HepG2 (cell line): ENCODE results near the gene GPS2. TPM values are rescaled to one million over a fixed set of nuclear protein-coding genes. Genes with fewer than 3 reads are reported as not detected.
A peak's percentile ranks its signal among the peaks of the same experiment; 100 is the strongest.

Experiments used
- ATAC-seq: fragments of 200-7000 bp; cut with Tn5 transposase; 3 replicates; pipeline ENCODE4 v1.9.1; 2020; ENCODE audit warnings: mild to moderate bottlenecking, moderate library complexity
- BruUV-seq: library from RNA; stranded (reverse); fragments of 400-500 nt; replicated peaks from 2 replicates; lab custom pipeline; 2021; lab: Mats Ljungman, UMichigan
- CTCF ChIA-PET: fragments of 300-600 bp; formaldehyde crosslinking; extraction: SDS; loops from one replicate; lab custom pipeline; 2021; ENCODE audit warnings: low total read pairs, inconsistent platforms, low intra/inter-chr PET ratio; lab: Yijun Ruan, JAX
- POLR2A ChIA-PET: fragments of 350-600 bp; sonication (Branson Sonifier 250); formaldehyde crosslinking; loops from one replicate; lab custom pipeline; 2020; ENCODE audit warnings: antibody characterized with exemption, inconsistent platforms; lab: Yijun Ruan, JAX
- DNase-seq: peaks from one replicate; pipeline ENCODE4 v3.0.0-alpha.2; 2015; ENCODE audit warnings: low spot score
- FAIRE-seq: peaks from 3 replicates; lab custom pipeline; 2011; peaks lifted over from hg19 to GRCh38; lab: Jason Lieb, UNC
- H2AFZ ChIP-seq: one replicate; pipeline ENCODE4 v1.6.1; 2011; ENCODE audit warnings: low read length, inconsistent platforms
- H3K27ac ChIP-seq: fragments of 300-600 bp; 3 replicates; pipeline ENCODE4 v1.8.0; 2011; ENCODE audit warnings: mixed run types, mild to moderate bottlenecking, mixed read lengths, low read length, inconsistent platforms; ENCODE audit not compliant: insufficient read depth; ENCODE audit errors: extremely low read length
- H3K27me3 ChIP-seq, 2 experiments: fragments of 200-600 bp in 1 of 2; 2 replicates in 1 of 2; 3 replicates in 1 of 2; pipeline versions ENCODE4 v1.6.0 to v1.8.0; 2011; ENCODE audit warnings: low read length in 2 of 2, mild to moderate bottlenecking in 2 of 2, moderate library complexity in 2 of 2, inconsistent platforms in 1 of 2; ENCODE audit not compliant: insufficient read depth in 2 of 2, control insufficient read depth in 1 of 2
- H3K36me3 ChIP-seq, 2 experiments: fragments of 200-600 bp in 1 of 2; replicated peaks in 1 of 2; 2 replicates in 1 of 2; 3 replicates in 1 of 2; pipeline versions ENCODE4 v1.5.1 to v1.8.0; 2011; ENCODE audit warnings: low read length in 2 of 2, inconsistent platforms in 1 of 2; ENCODE audit not compliant: insufficient read depth in 2 of 2, control insufficient read depth in 1 of 2
- H3K4me1 ChIP-seq: 2 replicates; pipeline ENCODE4 v1.5.1; 2012; ENCODE audit warnings: low read length, inconsistent platforms; ENCODE audit not compliant: insufficient read depth
- H3K4me2 ChIP-seq: 2 replicates; pipeline ENCODE4 v1.6.0; 2011; ENCODE audit warnings: low read depth, low read length, inconsistent platforms
- H3K4me3 ChIP-seq, 3 experiments: fragments of 200-600 bp in 1 of 3; sonication (generic), shearing (Covaris generic) in 1 of 3; replicated peaks in 1 of 3; 2 replicates each; pipeline ENCODE4 v1.5.1; 2011 to 2016; ENCODE audit warnings: low read length in 3 of 3, inconsistent platforms in 2 of 3, low read depth in 2 of 3, mild to moderate bottlenecking in 2 of 3, control low read depth in 1 of 3, mixed read lengths in 1 of 3; ENCODE audit not compliant: insufficient read depth in 1 of 3
- H3K79me2 ChIP-seq: one replicate; pipeline ENCODE4 v1.6.1; 2011; ENCODE audit warnings: low read length, inconsistent platforms; ENCODE audit not compliant: insufficient read depth
- H3K9ac ChIP-seq: 2 replicates; pipeline ENCODE4 v1.6.0; 2011; ENCODE audit warnings: mild to moderate bottlenecking, low read depth, low read length, inconsistent platforms; ENCODE audit not compliant: insufficient read depth
- H3K9me3 ChIP-seq: 2 replicates; pipeline ENCODE4 v1.5.1; 2012; ENCODE audit warnings: mild to moderate bottlenecking, low read length
- H4K20me1 ChIP-seq: 2 replicates; pipeline ENCODE4 v1.6.0; 2011; ENCODE audit warnings: inconsistent platforms, mild to moderate bottlenecking, low read length, moderate library complexity; ENCODE audit not compliant: insufficient read depth
- ARNT2 ChIP-seq: sonication (generic); formaldehyde crosslinking; IDR thresholded peaks from 2 replicates; pipeline ENCODE4 v1.8.0; 2022; ENCODE audit warnings: mild to moderate bottlenecking, low read depth, missing genetic modification reagents, moderate library complexity
- CHCHD3 ChIP-seq: sonication (generic); formaldehyde crosslinking; IDR thresholded peaks from 2 replicates; pipeline ENCODE4 v1.8.0; 2022; ENCODE audit warnings: mild to moderate bottlenecking, missing genetic modification reagents, moderate library complexity
- FOSL2 ChIP-seq: sonication (generic); formaldehyde crosslinking; IDR thresholded peaks from 2 replicates; pipeline ENCODE4 v1.4.0; 2020; ENCODE audit warnings: missing genetic modification reagents
- HNF4A ChIP-seq: sonication (generic); formaldehyde crosslinking; IDR thresholded peaks from 2 replicates; pipeline ENCODE4 v1.4.0; 2020; ENCODE audit warnings: missing genetic modification reagents
- HOXD1 ChIP-seq: sonication (generic); formaldehyde crosslinking; IDR thresholded peaks from 2 replicates; pipeline ENCODE4 v1.5.0; 2020; ENCODE audit warnings: missing genetic modification reagents
- LCORL ChIP-seq, 2 experiments: fragments of 450-650 bp in 1 of 2; sonication (generic) in 1 of 2; formaldehyde crosslinking in 1 of 2; IDR thresholded peaks; 2 replicates each; pipeline versions ENCODE4 v1.5.0 to v1.6.1; 2017 to 2020; ENCODE audit warnings: antibody characterized with exemption in 1 of 2, missing genetic modification reagents in 1 of 2
- PAF1 ChIP-seq: IDR thresholded peaks from 2 replicates; pipeline ENCODE4 v1.6.1; 2016; ENCODE audit warnings: missing genetic modification reagents, missing compliant biosample characterization
- RFXANK ChIP-seq: IDR thresholded peaks from 2 replicates; pipeline ENCODE4 v1.6.1; 2016
- SMAD9 ChIP-seq: sonication (generic); formaldehyde crosslinking; IDR thresholded peaks from 2 replicates; pipeline ENCODE4 v1.5.1; 2020; ENCODE audit warnings: mild to moderate bottlenecking, missing genetic modification reagents
- SNRNP70 ChIP-seq: fragments of 200-400 bp; formaldehyde crosslinking; IDR thresholded peaks from 2 replicates; pipeline ENCODE4 v1.6.1; 2017; ENCODE audit warnings: mild to moderate bottlenecking, low read depth, low read length, moderate library complexity
- TEAD3 ChIP-seq: optimal IDR thresholded peaks from 2 replicates; pipeline ENCODE3; 2016; ENCODE audit warnings: borderline replicate concordance
- ZNF891 ChIP-seq: sonication (generic); formaldehyde crosslinking; IDR thresholded peaks from 2 replicates; pipeline ENCODE4 v1.5.0; 2020; ENCODE audit warnings: mild to moderate bottlenecking, missing genetic modification reagents
- WGBS: methylation state at CpG from one replicate; pipeline ENCODE4 v1.1.6; 2017; ENCODE audit warnings: low lambda C conversion rate; 5-methylcytosine and 5-hydroxymethylcytosine counted together
- in situ Hi-C: cut with HindIII; loops from 2 replicates; pipeline ENCODE4 v1.10.0; 2017; ENCODE audit warnings: low pct_unique_long_range_greater_than_20kb; ENCODE audit not compliant: extremely low pct_ligation_motif_present
- intact Hi-C: fragments of 100-400 bp; cut with micrococcal nuclease; formaldehyde crosslinking; loops from one replicate; pipeline ENCODE4 v1.10.0; 2022; ENCODE audit not compliant: unreplicated experiment
- polyA plus RNA-seq, 8 experiments: library from polyadenylated mRNA; depleted of rRNA in 3 of 8; stranded (reverse) in 7 of 8; unstranded in 1 of 8; fragments of >200 nt; fragmentation: Illumina TruSeq in 4 of 8; extraction: Trizol in 4 of 8; gene quantifications; 2 replicates each; pipeline versions ENCODE4 v1.2.1 to v1.2.3, GENCODE V29; 2011 to 2016; ENCODE audit warnings: low read depth in 4 of 8, missing spikeins in 1 of 8, mixed read lengths in 1 of 8; ENCODE audit not compliant: insufficient read depth in 1 of 8
- total RNA-seq, 5 experiments: library from RNA; depleted of rRNA; stranded (reverse); fragments of >200 nt; fragmentation: Illumina TruSeq; extraction: Trizol; gene quantifications; 2 replicates each; pipeline ENCODE4 v1.2.3, GENCODE V29; 2016; ENCODE audit warnings: low read depth in 1 of 5
- TF ChIP-seq, protein P1 (sequence below): sonication (generic); formaldehyde crosslinking; IDR thresholded peaks from 2 replicates; pipeline ENCODE4 v1.9.0; 2021; ENCODE audit warnings: mild to moderate bottlenecking, missing genetic modification reagents
- TF ChIP-seq, protein P2 (sequence below): sonication (generic); formaldehyde crosslinking; IDR thresholded peaks from 2 replicates; pipeline ENCODE4 v1.4.0; 2020; ENCODE audit warnings: missing genetic modification reagents

The GPS2 gene
- total and polyA plus RNA-seq, 2 of the 13 experiments (the other 11 are each of a cell fraction or from before 2014, with no cell fraction given) = 58.0 to 59.4 TPM

DNA sequence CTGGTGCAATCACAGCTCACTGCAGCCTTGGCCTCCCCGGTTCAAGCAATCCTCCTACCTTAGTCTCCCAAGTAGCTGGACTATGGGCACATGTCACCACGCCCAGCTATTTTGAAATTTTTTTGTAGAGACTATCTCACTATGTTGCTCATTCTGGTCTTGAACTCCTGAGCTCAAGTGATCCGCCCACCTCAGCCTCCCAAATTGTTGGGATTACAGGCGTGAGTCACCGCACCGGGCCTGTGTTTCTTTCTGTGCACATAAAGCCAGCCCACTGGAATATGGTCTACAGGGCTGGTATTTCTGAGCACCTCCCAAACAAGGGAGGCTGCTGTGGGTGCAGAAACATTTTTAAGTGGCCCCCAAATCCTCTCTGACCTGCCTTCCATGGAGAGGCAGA, 48.2 kb upstream of the GPS2 start (continued):
- TF ChIP-seq HNF4A (CRISPR knock-in tag) (0 out of 2 replicates have a peak, but pooled peaks have one; percentile 21), FOSL2 (peak; percentile 69), LCORL (IDR thresholded peaks at IDR 0.05) (0 out of 2 replicates have a peak, but pooled peaks have one; percentile 24), LCORL (CRISPR knock-in tag; IDR thresholded peaks at IDR 0.05) (no peak), TEAD3 (peak; percentile 12), ARNT2 (CRISPR knock-in tag) (no peak), PAF1 (CRISPR knock-in tag) (no peak), CHCHD3 (no peak), ZNF891 (CRISPR knock-in tag) (no peak)

DNA sequence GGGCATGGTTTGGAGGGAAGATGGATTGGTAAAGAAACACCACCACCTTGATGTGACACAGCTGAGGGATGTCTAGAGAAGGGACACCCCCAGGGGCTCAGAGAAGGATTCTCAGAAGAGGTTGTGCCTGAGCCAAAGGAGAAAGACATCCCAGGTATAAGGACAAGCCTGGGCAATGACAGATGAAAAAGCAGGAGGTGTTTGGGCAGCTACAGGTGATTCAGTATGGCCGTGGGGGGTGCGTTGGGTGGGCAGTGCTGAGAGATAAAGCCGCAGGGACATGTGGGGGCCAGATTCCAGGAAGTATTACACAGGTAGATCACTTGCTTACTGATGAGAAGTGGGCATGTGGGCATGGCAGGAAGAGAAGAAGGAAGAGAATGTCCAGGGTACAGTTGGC, 46.7 kb upstream of the GPS2 start:
- H3K27ac ChIP-seq = no peak overlapping the region
- no peak for TF ChIP-seq SNRNP70
- no peak for TF ChIP-seq SMAD9 (CRISPR knock-in tag)
- TF ChIP-seq, protein P1, sequence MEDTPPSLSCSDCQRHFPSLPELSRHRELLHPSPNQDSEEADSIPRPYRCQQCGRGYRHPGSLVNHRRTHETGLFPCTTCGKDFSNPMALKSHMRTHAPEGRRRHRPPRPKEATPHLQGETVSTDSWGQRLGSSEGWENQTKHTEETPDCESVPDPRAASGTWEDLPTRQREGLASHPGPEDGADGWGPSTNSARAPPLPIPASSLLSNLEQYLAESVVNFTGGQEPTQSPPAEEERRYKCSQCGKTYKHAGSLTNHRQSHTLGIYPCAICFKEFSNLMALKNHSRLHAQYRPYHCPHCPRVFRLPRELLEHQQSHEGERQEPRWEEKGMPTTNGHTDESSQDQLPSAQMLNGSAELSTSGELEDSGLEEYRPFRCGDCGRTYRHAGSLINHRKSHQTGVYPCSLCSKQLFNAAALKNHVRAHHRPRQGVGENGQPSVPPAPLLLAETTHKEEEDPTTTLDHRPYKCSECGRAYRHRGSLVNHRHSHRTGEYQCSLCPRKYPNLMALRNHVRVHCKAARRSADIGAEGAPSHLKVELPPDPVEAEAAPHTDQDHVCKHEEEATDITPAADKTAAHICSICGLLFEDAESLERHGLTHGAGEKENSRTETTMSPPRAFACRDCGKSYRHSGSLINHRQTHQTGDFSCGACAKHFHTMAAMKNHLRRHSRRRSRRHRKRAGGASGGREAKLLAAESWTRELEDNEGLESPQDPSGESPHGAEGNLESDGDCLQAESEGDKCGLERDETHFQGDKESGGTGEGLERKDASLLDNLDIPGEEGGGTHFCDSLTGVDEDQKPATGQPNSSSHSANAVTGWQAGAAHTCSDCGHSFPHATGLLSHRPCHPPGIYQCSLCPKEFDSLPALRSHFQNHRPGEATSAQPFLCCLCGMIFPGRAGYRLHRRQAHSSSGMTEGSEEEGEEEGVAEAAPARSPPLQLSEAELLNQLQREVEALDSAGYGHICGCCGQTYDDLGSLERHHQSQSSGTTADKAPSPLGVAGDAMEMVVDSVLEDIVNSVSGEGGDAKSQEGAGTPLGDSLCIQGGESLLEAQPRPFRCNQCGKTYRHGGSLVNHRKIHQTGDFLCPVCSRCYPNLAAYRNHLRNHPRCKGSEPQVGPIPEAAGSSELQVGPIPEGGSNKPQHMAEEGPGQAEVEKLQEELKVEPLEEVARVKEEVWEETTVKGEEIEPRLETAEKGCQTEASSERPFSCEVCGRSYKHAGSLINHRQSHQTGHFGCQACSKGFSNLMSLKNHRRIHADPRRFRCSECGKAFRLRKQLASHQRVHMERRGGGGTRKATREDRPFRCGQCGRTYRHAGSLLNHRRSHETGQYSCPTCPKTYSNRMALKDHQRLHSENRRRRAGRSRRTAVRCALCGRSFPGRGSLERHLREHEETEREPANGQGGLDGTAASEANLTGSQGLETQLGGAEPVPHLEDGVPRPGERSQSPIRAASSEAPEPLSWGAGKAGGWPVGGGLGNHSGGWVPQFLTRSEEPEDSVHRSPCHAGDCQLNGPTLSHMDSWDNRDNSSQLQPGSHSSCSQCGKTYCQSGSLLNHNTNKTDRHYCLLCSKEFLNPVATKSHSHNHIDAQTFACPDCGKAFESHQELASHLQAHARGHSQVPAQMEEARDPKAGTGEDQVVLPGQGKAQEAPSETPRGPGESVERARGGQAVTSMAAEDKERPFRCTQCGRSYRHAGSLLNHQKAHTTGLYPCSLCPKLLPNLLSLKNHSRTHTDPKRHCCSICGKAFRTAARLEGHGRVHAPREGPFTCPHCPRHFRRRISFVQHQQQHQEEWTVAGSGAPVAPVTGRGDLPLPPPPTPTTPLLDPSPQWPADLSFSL (CRISPR knock-in tag) = no peak
- no peak for TF ChIP-seq HOXD1 (CRISPR knock-in tag)
- TF ChIP-seq, protein P2, sequence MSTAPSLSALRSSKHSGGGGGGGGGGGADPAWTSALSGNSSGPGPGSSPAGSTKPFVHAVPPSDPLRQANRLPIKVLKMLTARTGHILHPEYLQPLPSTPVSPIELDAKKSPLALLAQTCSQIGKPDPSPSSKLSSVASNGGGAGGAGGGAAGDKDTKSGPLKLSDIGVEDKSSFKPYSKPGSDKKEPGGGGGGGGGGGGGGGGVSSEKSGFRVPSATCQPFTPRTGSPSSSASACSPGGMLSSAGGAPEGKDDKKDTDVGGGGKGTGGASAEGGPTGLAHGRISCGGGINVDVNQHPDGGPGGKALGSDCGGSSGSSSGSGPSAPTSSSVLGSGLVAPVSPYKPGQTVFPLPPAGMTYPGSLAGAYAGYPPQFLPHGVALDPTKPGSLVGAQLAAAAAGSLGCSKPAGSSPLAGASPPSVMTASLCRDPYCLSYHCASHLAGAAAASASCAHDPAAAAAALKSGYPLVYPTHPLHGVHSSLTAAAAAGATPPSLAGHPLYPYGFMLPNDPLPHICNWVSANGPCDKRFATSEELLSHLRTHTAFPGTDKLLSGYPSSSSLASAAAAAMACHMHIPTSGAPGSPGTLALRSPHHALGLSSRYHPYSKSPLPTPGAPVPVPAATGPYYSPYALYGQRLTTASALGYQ (CRISPR knock-in tag) = no peak
- TF ChIP-seq RFXANK (CRISPR knock-in tag) = no peak

More for the DNA sequence above, 46.7 kb upstream of the GPS2 start:
- Histone ChIP-seq H3K9ac (no peak overlapping the region), H3K27me3 (peaks cover 0 to 6% of the 10 kb centered on the region in 2 experiments; a peak in 1 of 5 replicates), H4K20me1 (no peaks in the 10 kb centered on the region), H3K4me3 (no peak overlapping the region), H2AFZ (no peak overlapping the region), H3K79me2 (no peaks in the 10 kb centered on the region), H3K4me1 (peaks cover 14% of the 10 kb centered on the region), H3K4me2 (no peak overlapping the region), H3K36me3 (no peaks in the 10 kb centered on the region), H3K9me3 (no peaks in the 10 kb centered on the region)
- BruUV-seq = no TSS peak
- WGBS = 0% methylated on average over 3 of the region's 3 CpGs
- no peak for ATAC-seq
- in situ Hi-C loops (no loop called here), intact Hi-C loops (loop anchor here (2.0 kb wide), 1 partner anchor 75 kb away; no protein-coding TSS in a partner anchor)
- no peak for FAIRE-seq
- CTCF ChIA-PET = no interaction called here
- DNase-seq = no peak
- POLR2A ChIA-PET = no interaction called here
